Femur (tissue), 1 donor: ENCODE results near the gene ELOVL5.
A peak's percentile ranks its signal among the peaks of the same experiment; 100 is the strongest.
"Not testable (repeated sequence)": the region's sequence is repeated elsewhere in the genome, so short reads cannot be mapped to it uniquely, and the experiment has no call there.

Experiments used
- DNase-seq: peaks from one replicate; pipeline ENCODE4 v3.0.0-alpha.2; 2017

Gene ELOVL5

DNA sequence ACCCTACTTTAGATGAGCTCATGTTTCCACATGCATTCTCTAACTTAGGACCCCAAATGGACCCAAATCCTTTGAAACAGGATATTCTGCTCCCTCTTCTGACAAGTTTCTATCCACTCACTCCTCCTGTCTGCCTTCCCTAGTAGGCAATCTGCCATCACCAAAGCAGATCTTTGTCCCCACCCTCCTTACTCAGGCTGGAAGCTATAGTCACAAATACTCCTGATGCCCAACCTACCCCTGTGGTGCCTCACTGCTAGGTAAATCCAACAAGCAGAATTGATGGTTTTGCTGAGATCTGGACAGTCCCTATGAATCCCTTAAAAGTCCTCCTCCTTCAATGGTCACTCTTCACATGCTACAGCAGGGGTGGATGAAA lies 21.7 kb downstream of the ELOVL5 start:
- no peak for DNase-seq

DNA sequence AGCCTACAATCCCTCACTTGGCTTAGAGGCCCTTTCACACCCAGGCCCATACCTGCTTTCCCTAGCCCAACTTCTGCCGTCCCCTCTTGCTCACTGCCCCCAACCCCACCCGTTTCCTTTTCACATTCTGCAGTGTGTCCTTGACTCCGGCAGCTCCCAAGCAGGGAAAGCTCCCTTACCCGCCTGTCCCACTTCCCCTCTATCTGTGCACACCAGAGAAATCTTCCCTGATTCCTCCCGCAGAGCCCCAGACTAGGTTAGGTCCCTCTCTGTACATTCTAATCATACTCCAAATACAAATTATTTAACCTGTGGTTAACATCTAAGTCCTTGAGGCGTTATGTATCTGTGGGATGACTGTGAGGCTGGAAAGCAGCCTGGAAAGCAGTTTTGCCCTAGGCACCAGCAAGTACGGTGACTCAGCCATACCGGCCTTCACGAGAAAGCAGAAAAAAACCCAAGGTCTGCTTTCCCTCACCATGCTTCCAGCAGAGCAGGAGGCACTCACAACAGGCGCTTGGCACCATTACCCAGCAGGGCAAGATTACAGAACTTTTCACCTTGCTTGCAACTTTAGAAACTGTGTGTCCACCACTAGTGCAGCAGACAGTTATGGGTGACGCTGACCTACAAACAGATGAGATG lies 22.3 kb downstream of the ELOVL5 start:
- DNase-seq: no peak

DNA sequence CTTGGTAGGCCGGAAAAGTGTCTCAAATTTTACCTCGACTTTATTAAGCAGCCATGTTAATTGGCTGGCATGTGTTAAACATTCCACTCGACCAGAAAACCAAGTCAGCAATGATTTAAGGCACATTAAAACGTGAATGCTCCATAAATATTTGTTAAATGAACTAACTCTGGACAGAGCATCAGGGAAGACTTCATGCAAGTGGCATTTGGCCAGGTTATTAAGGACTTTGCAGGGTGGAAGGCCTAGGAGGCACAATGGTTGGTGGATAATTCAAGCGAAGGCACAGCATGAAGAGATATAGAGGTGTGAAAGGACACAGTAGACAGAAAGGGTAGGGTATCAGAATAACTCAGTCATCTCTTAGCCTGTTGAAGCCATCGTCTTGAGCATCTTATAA lies 23.0 kb downstream of the ELOVL5 start:
- DNase-seq: no peak

DNA sequence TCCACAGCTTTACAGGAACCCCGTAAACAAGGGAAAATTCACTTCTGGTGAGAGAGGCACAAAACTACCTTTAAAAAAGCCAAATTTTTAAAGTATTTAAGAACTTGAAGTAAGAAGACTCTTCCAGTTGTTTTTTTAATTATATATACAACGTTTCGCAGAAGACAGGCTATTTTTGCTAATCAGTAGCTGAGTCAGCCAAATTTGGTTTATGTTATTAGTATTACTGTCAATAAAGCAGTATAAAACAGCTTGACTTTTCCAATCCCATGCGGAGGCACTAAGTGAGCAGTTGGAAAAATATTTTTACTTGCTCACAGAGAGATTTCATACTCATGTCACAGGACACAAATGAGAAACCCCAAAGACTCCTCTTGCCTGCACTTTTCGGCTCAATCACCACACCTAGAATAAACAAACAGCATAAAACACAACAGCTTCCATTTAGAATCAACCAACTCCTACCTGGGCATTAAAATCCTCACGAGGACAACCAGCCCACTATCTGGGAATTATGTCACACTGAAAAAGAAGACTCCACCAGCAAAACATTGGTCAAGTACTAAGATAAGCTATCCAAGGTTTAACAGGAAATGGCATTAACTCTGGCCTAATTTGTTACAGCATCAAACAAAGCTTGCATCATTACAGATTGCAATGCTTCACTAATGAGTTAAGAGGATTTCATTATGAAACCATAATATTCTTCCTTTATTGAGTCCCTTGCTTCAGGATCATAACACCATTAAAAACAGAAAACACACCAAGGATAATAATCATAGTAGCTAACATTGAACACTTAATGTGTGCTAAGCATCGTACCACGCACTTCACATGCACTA lies 26.3 kb downstream of the ELOVL5 start:
- DNase-seq: no peak

DNA sequence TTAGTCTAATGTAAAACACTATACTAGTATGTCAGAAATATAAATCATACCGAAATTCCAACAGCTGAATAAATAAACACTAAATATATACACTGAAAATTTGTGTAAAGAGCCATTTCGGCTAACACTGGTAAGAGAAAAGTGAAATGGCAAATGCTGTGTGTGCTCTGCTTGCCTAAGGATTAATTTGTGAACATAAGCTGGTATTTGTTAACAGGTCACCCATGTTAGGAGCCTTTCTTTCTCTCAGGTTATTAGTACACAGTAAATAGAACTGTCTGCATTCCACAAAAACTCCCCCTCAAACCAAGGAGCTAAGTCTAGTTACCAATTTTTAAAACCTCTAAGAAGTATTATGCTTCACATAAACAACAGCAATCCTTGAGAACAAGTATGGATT lies 27.0 kb downstream of the ELOVL5 start:
- DNase-seq: no peak

DNA sequence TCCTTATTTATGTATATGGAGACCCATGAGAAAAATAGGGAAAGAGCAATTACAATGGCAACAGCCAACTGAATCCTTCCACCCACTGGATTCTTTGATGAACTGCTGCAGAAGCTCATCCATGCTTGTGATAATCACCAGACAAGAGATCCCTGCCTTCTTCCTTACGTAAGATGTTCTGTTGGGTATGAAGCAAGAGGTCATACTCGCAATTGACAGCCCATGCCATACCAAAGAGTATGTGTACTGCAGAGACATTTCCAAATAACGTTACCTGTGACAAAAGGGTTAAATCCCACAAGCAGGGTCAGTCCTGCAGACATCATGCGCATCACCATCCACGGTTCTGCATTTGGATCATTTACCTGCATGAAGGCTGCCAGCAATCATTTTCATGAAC lies 27.8 kb downstream of the ELOVL5 start:
- DNase-seq: no peak

DNA sequence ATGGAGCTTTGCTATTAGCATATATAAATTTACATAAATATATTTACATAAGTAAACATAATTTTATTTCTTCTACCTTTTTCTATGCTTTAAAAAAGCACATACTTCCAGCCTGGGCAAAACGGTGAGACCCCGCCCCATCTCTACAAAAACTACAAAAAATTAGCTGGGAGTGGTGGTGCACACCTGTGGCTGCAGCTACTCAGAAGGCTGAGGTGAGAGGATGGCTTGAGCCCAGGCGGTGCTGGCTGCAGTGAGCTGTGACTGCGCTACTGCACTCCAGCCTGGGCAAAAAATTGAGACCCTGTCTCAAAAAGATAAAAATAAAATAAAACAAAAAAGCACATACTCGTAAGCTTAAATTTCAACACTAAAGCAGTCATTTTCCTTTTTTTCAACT lies 30.3 kb downstream of the ELOVL5 start:
- DNase-seq: no peak

DNA sequence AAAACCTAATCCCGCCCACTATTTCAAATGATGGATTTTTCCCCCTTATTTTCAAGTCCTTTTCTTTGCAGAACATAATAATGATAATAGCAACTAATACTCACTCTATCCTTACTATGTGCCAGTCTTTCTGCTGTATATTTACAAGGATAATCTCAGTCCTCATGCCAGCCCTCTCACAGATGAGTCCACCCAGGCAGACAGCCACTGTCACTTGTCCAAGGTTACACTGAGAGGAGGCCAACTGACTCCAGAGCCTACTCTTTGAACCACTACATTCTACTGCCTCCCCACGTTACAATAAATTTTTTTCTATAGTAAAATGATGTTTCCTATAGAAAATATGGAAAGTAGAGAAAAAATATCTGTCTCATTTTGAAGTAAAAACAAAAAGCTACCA lies 30.9 kb downstream of the ELOVL5 start:
- no peak for DNase-seq

DNA sequence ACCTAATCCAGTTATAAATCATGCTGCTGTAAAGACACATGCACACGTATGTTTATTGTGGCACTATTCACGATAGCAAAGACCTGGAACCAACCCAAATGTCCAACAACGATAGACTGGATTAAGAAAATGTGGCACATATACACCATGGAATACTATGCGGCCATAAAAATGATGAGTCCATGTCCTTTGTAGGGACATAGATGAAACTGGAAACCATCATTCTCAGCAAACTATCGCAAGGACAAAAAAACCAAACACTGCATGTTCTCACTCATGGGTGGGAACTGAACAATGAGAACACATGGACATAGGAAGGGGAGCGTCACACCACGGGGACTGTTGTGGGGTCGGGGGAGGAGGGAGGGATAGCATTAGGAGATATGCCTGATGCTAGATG lies 31.5 kb downstream of the ELOVL5 start:
- not testable (repeated sequence) for DNase-seq

DNA sequence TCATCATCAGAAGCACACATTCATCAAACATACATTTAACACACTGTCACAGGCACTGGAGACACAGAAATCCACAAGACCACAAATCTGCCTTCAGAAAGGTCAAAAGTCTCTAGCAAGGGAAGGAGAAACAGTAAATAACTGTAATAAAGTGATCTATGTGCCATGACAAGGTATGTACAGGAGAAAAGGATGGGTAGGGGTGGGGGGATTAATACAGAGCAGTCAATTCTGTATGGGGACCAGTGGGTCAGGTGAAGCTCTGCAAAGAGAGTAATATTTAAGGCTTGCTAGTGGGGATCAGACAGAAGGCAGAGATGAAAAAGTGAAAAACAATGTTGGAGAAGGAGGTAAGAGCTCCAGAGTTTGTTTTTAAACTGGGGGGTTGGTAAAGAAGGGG lies 32.6 kb downstream of the ELOVL5 start:
- no peak for DNase-seq

DNA sequence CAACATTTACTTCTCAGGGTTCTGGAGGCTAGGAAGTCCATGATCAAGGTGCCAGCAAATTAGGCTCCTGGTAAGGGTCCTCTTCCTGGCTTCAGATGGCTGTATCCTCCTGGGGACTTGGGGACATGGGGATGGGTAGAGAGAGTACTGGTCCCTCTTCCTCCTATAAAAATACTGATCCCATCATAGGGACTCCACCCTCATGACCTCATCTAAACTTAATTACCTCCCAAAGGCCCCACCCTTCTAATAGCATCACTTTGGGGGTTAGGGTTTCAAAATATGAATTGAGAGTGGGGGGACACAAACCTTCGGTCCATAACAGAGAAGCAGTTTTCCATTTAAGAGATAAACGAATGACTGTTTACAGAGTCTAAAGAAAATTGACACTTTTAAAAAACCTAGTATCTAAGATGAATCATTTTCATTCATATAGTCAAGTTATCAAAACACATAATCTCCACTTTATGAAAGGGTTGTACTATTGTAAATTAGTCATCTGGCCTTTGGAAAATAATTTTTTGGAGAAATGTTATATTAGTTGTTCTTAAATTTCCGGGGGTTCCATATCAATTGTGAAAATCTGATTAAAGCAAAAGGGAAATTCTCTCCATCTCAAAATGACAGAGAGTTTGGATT lies 33.5 kb downstream of the ELOVL5 start:
- DNase-seq: no peak

DNA sequence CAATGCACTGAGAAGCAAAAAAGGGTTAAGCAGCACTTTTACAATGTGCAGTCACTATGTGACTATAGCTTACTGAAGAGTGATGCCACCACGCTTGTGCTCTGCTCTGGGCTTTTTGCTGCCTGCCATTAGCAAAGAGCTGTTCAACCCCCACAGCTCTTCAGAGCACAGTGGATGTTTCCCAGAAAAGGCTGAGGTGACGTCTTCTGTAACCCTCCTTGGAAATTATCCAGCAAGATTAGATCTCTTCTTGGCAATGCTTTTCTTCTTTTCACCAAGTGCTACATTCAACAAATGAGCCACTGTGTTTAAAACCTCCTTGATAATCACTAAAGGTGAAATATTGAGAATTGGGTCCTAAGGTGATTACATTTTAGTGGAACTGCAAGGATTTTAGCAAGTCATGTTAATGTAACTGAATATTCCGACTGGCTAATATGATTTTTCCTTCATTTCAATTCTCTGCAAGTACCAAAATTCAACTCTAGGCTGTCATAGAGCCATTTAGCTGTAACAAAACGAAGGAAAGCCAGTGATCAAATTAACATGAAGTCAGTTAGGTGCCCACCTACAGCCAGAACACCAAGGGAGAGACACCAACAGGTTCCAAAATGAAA lies 34.9 kb downstream of the ELOVL5 start:
- DNase-seq: no peak

DNA sequence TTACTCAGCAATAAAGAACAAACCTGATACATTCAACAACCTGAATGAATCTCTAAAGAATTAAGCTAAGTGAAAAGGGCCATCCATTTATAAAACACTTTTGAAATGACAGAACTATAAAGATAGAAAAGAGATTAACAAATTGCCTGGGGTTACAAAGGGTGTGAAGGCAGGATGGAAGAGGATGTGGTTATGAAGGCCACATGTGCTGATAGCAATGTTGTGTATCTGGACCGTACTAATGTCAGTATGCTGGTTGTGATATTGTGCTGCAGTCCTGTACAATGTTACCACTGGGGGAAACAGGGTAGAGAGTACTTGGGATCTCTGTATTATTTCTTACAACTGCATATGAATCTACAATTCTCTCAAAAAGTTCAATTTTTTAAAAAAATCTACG lies 36.4 kb downstream of the ELOVL5 start:
- DNase-seq: no peak

DNA sequence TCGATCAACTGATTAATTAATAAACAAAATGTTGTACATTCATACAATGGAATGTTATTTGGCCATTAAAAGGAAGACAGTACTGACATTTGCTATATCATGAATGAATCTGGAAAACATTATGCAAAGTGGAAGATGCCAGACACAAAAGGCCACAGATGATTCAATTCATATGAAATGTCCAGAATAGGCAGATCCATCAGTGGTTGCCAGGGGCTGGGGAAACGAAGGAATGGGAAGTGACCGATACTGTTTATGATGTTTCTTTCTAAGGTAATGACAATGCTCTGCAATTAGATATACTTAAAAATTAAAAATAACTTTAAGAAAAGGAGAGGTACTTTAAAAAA lies 37.2 kb downstream of the ELOVL5 start:
- no peak for DNase-seq

DNA sequence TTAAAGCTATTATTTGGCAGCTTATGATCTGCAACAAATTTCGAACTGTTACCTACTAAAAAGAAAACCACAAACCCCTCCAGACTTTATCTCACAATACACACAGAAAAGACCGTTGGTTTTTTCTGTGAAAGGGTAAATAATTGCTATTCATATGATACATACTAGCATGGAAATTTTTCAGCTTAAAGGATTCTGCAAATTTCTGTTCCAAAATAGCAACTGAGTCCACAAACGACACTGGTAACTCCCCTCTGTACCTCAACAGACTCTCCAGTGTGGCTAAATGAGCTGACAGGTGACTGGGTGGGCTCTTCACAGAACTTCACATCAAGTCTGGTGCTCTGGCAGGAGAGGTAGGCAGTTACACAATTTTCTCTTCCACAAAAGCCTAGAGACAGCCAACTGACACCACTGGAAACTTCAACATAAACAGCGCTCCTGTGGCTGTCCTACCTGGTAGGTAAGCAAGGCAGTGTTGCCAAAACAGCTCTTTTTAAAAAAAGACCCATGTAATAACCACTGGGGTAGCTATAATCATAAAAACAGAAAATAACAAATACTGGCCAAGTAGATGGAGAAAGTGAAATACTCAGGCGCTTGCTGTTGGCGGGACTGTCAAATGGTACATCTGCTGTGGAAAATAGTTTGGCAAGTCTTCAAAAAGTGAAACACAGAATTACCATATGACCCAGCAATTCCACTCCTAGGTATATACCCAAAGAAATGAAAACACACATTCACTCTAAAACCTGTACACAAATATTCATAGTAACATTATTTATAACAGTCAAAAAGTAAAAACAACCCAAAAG lies 37.8 kb downstream of the ELOVL5 start:
- no peak for DNase-seq

DNA sequence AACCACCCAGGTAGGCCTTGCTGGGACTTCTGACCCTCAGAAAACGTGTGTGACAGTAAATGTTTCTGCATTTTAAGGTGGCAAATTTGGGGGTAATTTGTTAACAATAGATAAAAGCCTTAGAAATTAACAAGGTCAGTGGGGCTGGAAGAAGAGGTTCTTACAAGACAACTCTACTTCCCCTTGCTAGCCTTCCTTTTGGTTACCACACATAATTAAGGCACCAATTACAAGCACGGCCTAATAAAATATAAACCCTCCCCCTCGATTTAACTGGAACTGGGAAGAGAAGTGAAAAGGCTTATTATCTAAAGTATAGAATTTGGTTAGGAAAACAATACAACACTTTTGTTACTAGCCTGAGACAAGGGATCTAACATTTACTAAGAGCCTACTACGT lies 38.8 kb downstream of the ELOVL5 start:
- DNase-seq: no peak

DNA sequence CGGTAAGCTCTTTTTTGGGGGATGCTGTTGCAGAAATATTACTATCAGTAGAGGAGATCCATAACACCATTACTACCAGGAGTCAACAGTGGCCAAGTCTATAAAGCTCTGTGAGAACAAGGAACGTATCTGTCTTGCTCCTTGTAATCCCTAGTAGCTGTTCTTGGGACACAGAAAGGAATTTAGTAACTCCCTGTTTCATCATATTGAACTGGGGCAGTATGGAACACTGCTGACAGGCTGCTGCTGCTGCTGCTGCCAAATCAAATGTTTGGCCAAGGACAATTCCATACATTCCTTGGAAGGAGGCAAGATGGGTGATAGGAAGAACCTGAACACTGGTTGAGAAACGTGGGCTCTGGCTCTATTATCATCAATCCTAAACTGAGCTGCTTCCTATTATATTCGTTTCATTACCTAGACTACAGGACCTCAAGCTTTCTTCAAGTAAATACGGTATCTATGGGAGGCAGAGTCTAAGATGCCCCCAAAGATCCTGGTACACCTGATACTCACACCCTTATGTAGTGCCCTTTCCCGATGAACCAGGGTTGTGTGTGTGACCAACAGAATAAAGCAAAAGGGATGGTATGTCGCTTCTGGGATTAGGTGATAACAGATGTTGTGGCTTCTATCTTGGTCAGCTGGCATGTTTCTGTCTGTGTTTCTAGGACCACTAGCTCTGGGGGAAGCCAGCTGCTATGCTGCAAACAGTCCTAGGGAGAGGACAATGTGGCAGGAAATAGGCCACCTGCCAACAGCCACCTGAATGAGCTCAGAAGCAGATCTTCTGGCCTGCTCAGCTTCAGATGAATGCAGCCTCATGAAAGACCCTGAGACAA lies 39.5 kb downstream of the ELOVL5 start:
- DNase-seq: peak; percentile 44

DNA sequence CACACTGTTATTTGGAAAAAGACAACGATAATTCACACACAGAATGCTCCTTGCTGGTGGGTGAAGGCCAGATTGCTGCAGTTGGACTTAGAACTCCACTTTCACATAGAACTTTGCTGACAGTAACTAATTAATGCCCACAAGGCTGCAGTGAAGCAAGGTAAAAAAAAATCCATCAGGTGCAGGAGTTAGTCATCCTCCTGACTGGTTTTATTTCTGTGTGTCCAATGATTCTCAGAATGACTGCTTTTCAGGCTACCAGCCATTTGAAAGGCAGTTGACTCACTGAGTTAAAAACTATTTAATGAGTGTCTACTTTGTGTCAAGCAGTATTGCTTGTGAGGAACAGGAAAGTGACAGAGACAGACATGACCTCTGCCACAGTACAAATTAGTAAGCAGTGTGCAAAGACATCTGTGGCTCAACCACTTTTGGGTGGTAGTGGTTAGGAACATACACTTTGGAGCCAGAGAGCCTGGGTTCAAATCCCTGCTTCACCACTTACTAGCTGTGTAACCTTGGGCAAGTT lies 41.9 kb downstream of the ELOVL5 start:
- DNase-seq: no peak

DNA sequence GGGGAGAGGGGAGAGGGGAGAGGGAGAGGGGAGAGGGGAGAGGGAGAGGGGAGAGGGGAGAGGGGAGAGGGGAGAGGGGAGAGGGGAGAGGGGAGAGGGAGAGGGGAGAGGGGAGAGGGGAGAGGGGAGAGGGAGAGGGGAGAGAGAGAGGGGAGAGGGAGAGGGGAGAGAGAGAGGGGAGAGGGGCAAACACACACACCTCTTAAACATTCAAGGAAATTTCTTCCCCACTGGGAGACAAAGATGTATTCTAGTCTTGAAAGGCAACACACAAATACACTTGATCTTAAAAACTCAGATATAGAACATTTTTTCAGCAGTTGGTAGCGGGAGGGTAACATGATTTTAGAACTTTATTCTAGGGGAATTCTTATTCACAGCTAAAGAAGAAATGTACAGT lies 42.5 kb downstream of the ELOVL5 start:
- DNase-seq: not testable (repeated sequence)

DNA sequence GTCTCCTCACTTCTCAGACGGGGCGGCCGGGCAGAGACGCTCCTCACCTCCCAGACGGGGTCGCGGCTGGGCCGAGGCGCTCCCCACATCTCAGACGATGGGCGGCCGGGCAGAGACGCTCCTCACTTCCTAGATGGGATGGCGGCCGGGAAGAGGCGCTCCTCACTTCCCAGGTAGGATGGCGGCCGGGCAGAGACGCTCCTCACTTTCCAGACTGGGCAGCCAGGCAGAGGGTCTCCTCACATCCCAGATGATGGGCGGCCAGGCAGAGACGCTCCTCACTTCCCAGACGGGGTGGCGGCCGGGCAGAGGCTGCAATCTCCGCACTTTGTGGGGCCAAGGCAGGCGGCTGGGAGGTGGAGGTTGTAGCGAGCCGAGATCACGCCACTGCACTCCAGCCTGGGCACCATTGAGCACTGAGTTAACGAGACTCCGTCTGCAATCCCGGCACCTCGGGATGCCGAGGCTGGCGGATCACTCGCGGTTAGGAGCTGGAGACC lies 43.2 kb downstream of the ELOVL5 start:
- DNase-seq: not testable (repeated sequence)

DNA sequence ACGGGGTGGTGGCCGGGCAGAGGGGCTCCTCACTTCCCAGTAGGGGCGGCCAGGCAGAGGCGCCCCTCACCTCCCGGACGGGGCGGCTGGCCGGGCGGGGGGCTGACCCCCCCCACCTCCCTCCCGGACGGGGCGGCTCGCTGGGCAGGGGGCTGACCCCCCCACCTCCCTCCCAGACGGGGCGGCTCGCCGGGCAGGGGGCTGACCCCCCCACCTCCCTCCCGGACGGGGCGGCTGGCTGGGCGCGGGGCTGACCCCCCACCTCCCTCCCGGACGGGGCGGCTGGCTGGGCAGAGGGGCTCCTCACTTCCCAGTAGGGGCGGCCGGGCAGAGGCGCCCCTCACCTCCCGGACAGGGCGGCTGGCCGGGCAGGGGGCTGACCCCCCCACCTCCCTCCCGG lies 43.8 kb downstream of the ELOVL5 start:
- DNase-seq: not testable (repeated sequence)
